PC-3 (cell line): ENCODE measurements around the gene TEX51. TPM values are rescaled to one million over a fixed set of nuclear protein-coding genes. Genes with fewer than 3 reads are reported as not detected.

ENCODE experiments used
- ATAC-seq: fragments of 200-7000 bp; cut with Tn5 transposase; 2 replicates; pipeline ENCODE4 v1.9.1; 2020; ENCODE audit warnings: mild to moderate bottlenecking, moderate library complexity
- BruUV-seq: library from RNA; stranded (reverse); fragments of 400-500 nt; replicated peaks from 2 replicates; lab custom pipeline; 2021; lab: Mats Ljungman, UMichigan
- CTCF ChIA-PET: fragments of 300-600 bp; sonication (Branson Sonifier 250); formaldehyde crosslinking; loops from one replicate; lab custom pipeline; 2022; ENCODE audit warnings: antibody characterized with exemption; lab: Charles Lee
- POLR2A ChIA-PET: fragments of 300-600 bp; sonication (Branson Sonifier 250); formaldehyde crosslinking; loops from one replicate; lab custom pipeline; 2022; ENCODE audit warnings: antibody characterized with exemption; ENCODE audit not compliant: unreplicated experiment; lab: Charles Lee
- DNase-seq: peaks from one replicate; pipeline ENCODE4 v3.0.0-alpha.2; 2015
- H2AFZ ChIP-seq: fragments of 300-600 bp; sonication (generic); 2 replicates; pipeline ENCODE4 v1.6.0; 2016; ENCODE audit warnings: antibody characterized with exemption, low read length
- H3F3A ChIP-seq: fragments of 300-600 bp; sonication (generic); one replicate; pipeline ENCODE4 v1.6.0; 2017; ENCODE audit warnings: antibody characterized with exemption, low read length, control low read depth, mild to moderate bottlenecking; ENCODE audit not compliant: unreplicated experiment
- H3K27ac ChIP-seq: fragments of 300-600 bp; sonication (generic); 2 replicates; pipeline ENCODE4 v1.5.1; 2016; ENCODE audit warnings: mild to moderate bottlenecking, low read length
- H3K27me3 ChIP-seq: fragments of 300-600 bp; sonication (generic); 2 replicates; pipeline ENCODE4 v1.6.1; 2016; ENCODE audit warnings: low read length, mixed read lengths
- H3K36me3 ChIP-seq: fragments of 300-600 bp; sonication (generic); 2 replicates; pipeline ENCODE4 v1.6.1; 2016; ENCODE audit warnings: low read depth, mixed run types, low read length, mixed read lengths
- H3K4me1 ChIP-seq: fragments of 300-600 bp; sonication (generic); 2 replicates; pipeline ENCODE4 v1.5.1; 2016; ENCODE audit warnings: low read length; ENCODE audit not compliant: insufficient read depth
- H3K4me2 ChIP-seq: fragments of 300-600 bp; sonication (generic); 2 replicates; pipeline ENCODE4 v1.6.0; 2016; ENCODE audit warnings: low read length
- H3K4me3 ChIP-seq: fragments of 300-600 bp; sonication (generic); 2 replicates; pipeline ENCODE4 v1.5.1; 2016; ENCODE audit warnings: mild to moderate bottlenecking, low read length, mixed read lengths
- H3K79me2 ChIP-seq: fragments of 300-600 bp; sonication (generic); 2 replicates; pipeline ENCODE4 v1.6.1; 2017; ENCODE audit warnings: low read length, mixed read lengths
- H3K9ac ChIP-seq: fragments of 300-600 bp; sonication (generic); 2 replicates; pipeline ENCODE4 v1.6.0; 2016; ENCODE audit warnings: mild to moderate bottlenecking, low read length
- H3K9me2 ChIP-seq: fragments of 300-600 bp; sonication (generic); replicated peaks from 2 replicates; pipeline ENCODE4 v1.6.1; 2016; ENCODE audit warnings: mixed run types, low read length, mixed read lengths
- H3K9me3 ChIP-seq: fragments of 300-600 bp; sonication (generic); 2 replicates; pipeline ENCODE4 v1.6.1; 2016; ENCODE audit warnings: low read length, mixed read lengths
- H4K20me1 ChIP-seq: fragments of 300-600 bp; sonication (generic); 2 replicates; pipeline ENCODE4 v1.6.1; 2016; ENCODE audit warnings: low read length, mixed read lengths
- EZH2 ChIP-seq: fragments of 300-600 bp; sonication (generic); IDR thresholded peaks from one replicate; pipeline ENCODE4 v1.6.1; 2017; ENCODE audit warnings: antibody characterized with exemption, mild to moderate bottlenecking, low read length; ENCODE audit not compliant: unreplicated experiment
- EZH2phosphoT487 ChIP-seq: fragments of 300-600 bp; sonication (generic); IDR thresholded peaks from 2 replicates; pipeline ENCODE4 v1.6.1; 2018; ENCODE audit warnings: mild to moderate bottlenecking, antibody characterized with exemption, low read length, borderline replicate concordance
- intact Hi-C: fragments of 100-400 bp; cut with micrococcal nuclease; formaldehyde crosslinking; loops from 2 replicates; pipeline ENCODE4 v1.9.0; 2023
- total RNA-seq: library from RNA; depleted of rRNA; stranded (reverse); fragments of >200 nt; gene quantifications from 2 replicates; pipeline ENCODE4 v1.2.3, GENCODE V29; 2014
- TF ChIP-seq, protein P1 (sequence below): fragments of 300-600 bp; sonication (generic); conservative IDR thresholded peaks from 2 replicates; pipeline ENCODE4 v1.5.1; 2017; ENCODE audit warnings: antibody characterized with exemption, low read depth, mild to moderate bottlenecking, low read length

The TEX51 gene
- total RNA-seq, 1 experiment from 2014 or later = not detected

GRCh38 chr2:126913881-126914615, 15.4 kb downstream of the TEX51 start:
- intact Hi-C loops = no loop called here
- Histone ChIP-seq H3K9ac (no peak overlapping the region), H3F3A (no peaks in the 10 kb centered on the region), H3K4me1 (no peaks in the 10 kb centered on the region), H3K27ac (no peak overlapping the region), H3K36me3 (no peaks in the 10 kb centered on the region), H3K79me2 (no peaks in the 10 kb centered on the region), H3K4me2 (no peak overlapping the region), H3K27me3 (peaks cover 42% of the 10 kb centered on the region), H3K9me3 (no peaks in the 10 kb centered on the region), H3K9me2 (no peaks in the 10 kb centered on the region), H2AFZ (no peak overlapping the region), H4K20me1 (no peaks in the 10 kb centered on the region), H3K4me3 (no peak overlapping the region)
- no TSS peak for BruUV-seq
- ChIA-PET POLR2A (no interaction called here), CTCF (no interaction called here)
- no peak for ATAC-seq
- TF ChIP-seq EZH2 (no peak), EZH2phosphoT487 (no peak)
- TF ChIP-seq, protein P1, sequence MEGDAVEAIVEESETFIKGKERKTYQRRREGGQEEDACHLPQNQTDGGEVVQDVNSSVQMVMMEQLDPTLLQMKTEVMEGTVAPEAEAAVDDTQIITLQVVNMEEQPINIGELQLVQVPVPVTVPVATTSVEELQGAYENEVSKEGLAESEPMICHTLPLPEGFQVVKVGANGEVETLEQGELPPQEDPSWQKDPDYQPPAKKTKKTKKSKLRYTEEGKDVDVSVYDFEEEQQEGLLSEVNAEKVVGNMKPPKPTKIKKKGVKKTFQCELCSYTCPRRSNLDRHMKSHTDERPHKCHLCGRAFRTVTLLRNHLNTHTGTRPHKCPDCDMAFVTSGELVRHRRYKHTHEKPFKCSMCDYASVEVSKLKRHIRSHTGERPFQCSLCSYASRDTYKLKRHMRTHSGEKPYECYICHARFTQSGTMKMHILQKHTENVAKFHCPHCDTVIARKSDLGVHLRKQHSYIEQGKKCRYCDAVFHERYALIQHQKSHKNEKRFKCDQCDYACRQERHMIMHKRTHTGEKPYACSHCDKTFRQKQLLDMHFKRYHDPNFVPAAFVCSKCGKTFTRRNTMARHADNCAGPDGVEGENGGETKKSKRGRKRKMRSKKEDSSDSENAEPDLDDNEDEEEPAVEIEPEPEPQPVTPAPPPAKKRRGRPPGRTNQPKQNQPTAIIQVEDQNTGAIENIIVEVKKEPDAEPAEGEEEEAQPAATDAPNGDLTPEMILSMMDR = no peak
- DNase-seq = no peak

- H3K9me2 ChIP-seq = no peaks in the 10 kb centered on the region
- no peaks in the 10 kb centered on the region for H4K20me1 ChIP-seq
- H2AFZ ChIP-seq = no peak overlapping the region
- H3K27me3 ChIP-seq = peaks cover 34% of the 10 kb centered on the region
- no peak overlapping the region for H3K4me2 ChIP-seq
- no peaks in the 10 kb centered on the region for H3K4me1 ChIP-seq
- DNase-seq = no peak
- H3K4me3 ChIP-seq = no peak overlapping the region
- no peak for TF ChIP-seq EZH2phosphoT487
- TF ChIP-seq, protein P1 = no peak
- no peak for TF ChIP-seq EZH2
- CTCF ChIA-PET = no interaction called here
- BruUV-seq = no TSS peak
- H3K27ac ChIP-seq = no peak overlapping the region
- H3F3A ChIP-seq = no peaks in the 10 kb centered on the region
- no peaks in the 10 kb centered on the region for H3K36me3 ChIP-seq
- POLR2A ChIA-PET = no interaction called here
- no peaks in the 10 kb centered on the region for H3K9me3 ChIP-seq
- intact Hi-C loops = no loop called here
- H3K79me2 ChIP-seq = no peaks in the 10 kb centered on the region
- ATAC-seq = no peak
- H3K9ac ChIP-seq = no peak overlapping the region
These were observed 16.3 kb downstream of the TEX51 start for GRCh38 chr2:126914811-126915500.

DNA sequence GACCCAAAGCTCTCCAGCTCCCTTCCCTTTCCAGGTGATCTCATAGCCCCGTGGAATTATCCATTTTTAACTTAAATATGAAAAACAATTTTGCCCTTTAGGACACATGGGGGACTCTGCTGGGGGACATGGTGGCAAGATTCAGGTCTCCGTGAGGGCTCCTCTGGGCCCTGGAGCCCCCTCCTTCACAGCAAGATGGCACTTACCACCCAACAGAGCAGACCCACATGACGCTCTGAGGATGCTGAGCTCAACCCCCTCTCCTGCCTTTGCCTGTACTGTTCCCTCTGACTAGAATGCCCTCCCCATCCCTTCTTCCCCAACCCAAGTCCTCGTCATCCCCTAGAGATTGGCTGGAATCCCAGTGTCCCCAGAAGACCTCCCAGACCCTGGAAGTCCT, 17.2 kb downstream of the TEX51 start:
- no peak for ATAC-seq
- no peak overlapping the region for H2AFZ ChIP-seq
- no peak for TF ChIP-seq EZH2
- TF ChIP-seq EZH2phosphoT487 = no peak
- TF ChIP-seq, protein P1 = no peak
- H3K27ac ChIP-seq = no peak overlapping the region
- no peaks in the 10 kb centered on the region for H3K79me2 ChIP-seq
- H3K4me2 ChIP-seq = no peak overlapping the region
- no peaks in the 10 kb centered on the region for H3K4me1 ChIP-seq
- H3K9me3 ChIP-seq = no peaks in the 10 kb centered on the region
- H3K9ac ChIP-seq = no peak overlapping the region
- ChIA-PET POLR2A (no interaction called here), CTCF (no interaction called here)
- BruUV-seq = no TSS peak
- no peaks in the 10 kb centered on the region for H3K36me3 ChIP-seq
- DNase-seq = no peak
- no peaks in the 10 kb centered on the region for H3F3A ChIP-seq
- no peaks in the 10 kb centered on the region for H4K20me1 ChIP-seq
- H3K27me3 ChIP-seq = peaks cover 30% of the 10 kb centered on the region
- no peak overlapping the region for H3K4me3 ChIP-seq
- intact Hi-C loops = no loop called here
- H3K9me2 ChIP-seq = no peaks in the 10 kb centered on the region
